HG02678 (cell line): Measurements from ENCODE around the gene GABRB1.

Experiments
- ATAC-seq: cut with Tn5 transposase; IDR thresholded peaks from one replicate; pipeline ENCODE4 v1.9.1; 2021; ENCODE audit warnings: mild to moderate bottlenecking, moderate library complexity; ENCODE audit not compliant: unreplicated experiment

GABRB1 gene

DNA sequence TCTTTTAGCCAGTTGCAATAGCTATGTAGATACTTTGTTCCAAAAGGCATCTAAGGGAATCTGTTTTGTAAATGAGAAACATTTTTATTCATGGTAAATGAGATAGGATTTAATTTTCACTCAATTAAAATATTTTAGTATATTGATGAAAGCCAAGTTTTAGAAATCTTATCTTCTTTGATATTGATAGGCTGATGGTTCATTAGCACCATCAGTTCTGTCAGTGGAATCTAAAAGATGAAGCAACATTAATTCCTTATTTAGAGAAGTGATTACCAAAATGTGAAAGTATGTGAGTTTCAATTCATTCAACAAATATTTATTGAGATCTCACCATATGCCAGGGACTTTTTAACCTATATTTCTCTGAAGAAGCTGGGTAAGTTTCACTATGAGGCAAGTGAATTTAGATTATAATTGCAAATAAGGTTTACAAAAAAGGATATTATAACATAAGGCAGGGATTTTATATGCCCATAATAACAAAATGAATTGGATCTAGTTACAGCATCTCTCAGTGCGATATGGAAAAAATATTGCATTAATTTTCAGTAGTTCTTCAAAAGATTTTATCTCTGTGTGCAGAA is 79.3 kb downstream of the GABRB1 start:
- no peak for ATAC-seq

DNA sequence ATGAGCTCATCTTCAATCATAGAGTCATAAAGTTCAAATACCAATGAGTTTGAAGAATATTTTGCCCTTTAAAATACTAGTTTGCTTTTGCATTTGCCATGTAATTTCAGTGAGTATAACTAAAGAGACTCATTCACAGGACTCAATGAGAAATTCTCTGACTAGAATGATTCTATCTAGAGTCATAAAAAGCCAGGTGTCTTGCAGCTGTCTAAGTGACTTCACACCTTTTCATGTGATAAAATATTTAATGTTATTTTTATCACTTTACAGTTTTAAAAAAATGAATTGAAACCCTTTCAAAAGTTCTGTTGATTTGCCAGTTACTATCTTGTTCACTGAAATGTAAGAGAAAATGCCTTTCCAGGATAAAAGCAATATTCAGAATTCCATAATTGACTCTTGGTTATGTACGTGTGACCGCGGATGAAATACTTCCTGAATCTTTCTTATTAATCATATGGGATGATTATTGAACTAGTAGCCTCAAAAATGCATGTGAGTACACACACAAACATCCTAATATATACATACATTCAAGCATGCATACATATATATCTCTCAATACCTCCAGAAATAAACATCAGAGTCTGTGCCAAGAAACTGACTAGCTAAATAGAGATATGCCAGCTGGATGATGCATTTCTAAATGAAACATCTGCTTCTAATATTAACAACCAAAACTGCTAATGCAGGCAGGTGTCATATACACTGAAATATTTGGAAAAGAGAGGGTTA is 87.0 kb downstream of the GABRB1 start:
- no peak for ATAC-seq

DNA sequence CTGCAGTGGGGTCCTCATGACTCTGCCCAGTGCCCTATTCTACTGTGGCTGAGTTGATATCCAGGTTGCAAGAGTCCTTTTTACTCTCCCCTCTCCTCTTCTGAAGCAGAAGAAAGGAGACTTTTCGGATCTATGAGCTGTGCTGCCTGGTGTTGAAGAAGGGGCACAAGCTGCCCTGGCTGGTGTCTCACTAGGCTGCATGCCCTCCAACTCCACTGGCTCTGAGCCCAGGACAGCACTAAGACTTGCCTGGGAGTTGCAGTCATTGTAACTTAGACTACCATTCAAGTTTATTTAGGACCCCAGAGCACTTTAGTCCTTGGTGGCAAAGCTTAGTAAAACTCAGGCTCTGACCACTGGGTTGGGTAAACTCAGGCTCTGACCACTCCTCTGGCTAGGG is 89.4 kb downstream of the GABRB1 start:
- no peak for ATAC-seq

DNA sequence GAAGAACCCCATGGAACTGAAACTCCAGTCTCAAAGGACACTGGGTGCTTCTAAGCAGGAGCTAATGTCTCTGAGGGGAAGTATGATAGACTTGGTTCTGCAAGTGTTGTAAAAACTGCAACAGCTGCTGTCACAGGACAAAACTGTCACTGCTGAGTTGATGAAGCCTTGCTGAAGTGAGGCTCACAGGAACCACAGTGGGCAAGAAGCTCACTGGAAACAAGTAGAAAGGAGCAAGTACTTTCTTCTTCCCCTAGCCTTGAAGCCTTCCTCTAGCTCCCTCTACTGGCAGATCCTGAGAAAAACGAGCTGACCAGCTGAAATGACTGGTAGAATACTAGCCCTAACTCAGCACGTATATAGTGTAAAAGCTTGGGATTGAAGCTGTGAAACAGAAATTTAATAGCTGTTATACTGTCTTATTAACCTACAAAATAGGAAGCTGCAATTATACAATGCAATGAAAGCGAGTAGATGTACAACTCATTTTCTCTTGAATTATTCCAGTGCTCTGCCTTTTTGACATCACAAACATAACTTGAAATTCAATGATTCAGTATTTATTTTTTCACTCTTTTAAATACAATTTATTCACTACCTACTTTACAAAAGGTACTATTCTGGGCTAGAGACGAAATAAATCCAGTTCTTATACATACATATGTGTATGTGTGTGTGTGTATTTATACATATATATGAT is 91.4 kb downstream of the GABRB1 start:
- peak; percentile 98 for ATAC-seq

DNA sequence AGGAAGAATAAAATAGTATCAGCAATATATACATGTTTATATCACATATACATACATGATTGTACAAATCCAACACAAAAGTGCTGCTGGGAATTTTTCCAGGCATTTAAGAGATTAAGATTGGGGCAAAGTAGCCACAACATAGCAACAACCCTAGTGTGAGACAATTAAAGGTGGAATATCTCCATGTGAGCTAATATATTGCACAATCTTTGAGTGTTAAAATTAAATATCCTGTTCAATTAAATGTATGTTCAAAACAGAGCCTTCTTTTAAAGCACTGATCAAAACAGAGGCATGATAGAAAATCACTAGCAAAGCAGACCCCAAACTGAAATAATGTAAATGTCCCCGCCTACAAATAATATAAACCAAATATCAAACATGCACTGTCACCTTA is 97.6 kb downstream of the GABRB1 start:
- ATAC-seq, result no peak

DNA sequence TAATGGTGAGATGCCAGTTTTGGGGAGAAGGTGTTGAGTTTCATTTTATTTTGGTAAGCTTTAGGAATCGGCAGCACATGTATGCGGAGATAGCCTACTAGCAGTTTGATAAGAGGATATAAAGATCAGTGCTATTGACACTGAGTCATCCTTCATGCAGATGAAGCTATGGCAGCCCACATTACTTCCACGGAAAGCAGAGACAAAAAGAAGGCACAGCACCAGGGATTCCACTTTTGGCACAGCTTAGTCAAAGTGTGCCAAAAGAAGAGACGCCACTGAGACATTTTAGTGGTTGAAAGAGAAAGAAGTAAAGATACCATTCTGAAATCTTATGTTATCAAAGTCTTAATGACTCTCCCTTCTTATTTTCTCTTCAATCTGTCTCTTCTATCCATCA is 103.8 kb downstream of the GABRB1 start:
- no peak for ATAC-seq

DNA sequence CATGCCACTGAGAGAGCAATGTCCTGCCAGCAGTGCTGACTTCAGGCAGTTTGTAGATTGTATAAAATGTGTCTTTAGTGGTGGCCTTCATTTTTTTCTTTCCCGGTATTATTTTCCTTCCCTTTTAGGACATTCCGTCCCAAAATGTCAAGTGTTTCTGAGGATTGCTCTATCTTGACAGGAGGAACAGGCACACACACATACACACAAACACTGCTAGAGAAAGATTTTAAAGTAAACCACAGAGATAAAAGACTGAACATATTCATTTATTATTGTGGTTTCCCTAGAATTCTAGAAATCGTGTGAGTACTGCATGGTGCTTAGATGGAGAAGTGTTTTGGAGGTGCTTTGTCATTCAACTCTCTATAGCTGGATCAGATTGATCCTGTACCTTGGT is 111.9 kb downstream of the GABRB1 start:
- no peak for ATAC-seq

DNA sequence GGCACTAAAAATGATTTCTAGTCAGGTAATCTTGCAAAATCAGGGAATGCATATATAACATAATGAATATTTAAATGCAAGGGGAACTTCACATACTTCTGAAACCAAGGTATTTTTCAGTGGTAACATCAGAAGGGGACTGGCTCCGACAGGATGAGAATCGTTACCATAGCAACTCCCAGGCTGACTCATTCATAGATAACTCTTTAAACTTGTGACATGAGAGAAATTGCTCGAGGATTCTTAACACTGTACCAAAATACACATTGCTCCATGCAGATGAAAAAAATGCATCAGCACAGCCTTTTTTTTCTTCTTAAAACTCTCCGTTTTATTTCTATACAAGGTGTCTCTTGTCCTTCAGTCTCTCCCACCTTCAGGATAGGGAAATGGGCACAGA is 114.3 kb downstream of the GABRB1 start:
- peak; percentile 99 for ATAC-seq

DNA sequence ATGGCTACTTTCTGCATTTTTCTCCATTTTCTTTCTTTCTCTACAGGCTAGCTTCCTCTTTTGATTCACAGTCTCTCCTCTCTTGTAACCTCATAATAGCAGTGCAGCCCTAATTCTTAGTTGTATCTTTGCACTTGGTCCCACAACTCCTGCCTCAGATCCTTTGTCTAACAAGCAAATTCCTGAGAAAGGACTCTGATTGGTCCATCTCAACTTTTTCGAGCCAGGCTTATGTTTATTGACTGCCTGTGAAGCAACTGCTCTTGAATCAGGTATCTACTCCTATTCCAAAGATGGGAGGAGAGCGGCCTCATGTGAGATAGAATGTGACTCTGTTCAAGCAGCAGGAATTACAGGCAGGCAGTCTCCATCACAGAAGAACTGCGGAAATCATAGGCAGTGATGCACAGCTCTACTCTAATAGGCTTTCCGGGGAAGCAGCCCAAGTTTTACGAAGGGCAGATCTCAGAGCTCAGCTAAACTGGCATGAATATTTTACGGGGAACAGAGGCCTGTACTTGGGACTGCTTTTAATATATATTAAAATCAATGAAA is 123.5 kb downstream of the GABRB1 start:
- no peak for ATAC-seq

DNA sequence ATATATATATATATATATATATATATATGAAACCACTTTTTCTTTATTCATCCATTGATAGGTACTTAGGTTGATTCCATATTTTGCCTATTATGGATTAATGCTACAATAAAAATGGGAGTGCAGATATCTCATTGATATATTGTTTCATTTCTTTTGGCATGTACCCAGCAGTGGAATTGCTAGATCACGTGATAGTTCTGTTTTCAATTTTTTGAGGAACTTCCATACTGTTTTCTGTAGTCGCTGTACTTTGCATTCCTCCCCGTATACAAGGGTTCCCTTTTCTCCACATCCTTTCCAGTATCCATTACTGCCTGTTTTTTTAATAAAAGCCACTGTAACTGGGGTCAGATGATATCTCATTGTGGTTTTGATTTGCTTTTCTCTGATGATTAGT is 124.6 kb downstream of the GABRB1 start:
- no peak for ATAC-seq

DNA sequence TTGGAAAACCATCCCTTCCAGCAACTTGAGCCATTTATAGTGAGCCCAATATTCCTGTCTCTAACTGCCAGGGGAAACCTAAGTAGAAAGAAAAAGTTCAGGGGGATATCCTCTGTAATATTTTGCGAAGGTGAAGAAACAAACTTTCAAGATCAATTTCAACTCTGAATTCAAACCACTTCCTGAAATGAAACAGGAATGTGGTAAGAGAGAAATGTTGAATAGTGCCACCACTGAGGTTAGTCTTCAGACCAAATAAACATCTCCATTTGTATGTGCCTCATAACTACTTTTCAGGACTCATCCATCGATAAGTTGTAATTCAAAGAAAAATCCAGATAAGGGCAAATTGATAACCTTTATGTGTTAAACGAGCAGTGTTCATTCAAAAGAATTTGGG is 128.7 kb downstream of the GABRB1 start:
- no peak for ATAC-seq

DNA sequence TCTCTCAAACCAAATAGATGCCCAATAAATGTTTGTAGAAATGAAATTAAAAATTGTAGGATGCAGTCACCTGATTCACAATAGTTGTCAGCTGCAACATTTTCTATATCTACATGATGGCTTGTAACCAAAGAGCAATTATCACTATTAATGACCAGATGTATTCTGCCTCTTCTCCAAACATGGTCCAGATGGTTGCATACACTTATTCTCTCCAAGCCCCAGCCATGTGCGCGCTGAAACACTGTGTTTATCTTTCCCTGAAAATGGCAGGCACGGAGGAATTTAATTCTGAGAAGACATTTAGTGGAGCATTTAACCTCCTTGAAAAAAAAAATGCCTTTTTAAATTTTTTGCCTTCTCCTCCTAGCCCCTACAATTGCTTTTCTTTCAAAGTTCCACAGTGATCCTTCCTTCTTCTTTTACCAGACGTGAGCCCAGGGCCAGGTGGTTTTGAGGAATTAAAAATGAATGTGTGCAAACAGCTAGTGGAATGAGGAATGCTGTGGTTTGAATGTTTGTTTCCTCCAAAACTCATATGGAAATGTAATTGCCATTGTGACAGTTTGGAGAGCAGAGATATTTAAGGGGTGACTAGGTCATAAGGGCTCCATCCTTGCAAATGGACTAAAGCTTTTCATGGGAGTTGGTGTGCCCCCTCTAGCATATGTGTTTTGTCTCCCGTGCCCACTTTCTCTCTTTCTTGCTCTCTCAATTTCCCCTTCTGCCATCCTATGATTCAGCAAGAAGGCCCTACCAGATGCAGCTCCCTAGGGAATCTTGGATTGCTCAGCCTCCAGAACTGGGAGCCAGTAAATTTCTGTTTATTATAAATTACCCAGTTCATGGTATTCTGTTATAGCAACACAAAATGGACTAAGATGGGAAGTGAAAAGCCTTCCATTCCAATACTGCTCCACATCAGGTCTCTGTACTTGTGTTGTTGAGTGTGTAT is 136.0 kb downstream of the GABRB1 start:
- ATAC-seq, result no peak

DNA sequence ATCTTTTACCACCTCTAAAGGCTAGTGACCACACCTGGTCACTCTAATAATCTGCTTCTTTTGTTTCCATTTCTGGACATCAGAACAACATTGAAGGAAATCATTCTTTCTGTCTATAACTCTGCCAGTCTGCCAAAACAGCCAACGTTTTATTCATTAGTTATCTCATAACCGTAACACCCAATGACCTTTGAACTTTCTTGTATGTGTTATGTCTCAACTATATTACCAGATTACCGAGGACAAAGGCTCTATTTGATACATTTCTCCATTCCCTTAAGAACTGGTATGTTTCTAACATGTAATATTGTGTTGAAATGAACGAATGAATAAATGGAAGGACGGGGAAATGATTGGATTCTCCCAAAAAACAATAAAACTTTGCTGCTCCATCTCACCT is 152.7 kb downstream of the GABRB1 start:
- no peak for ATAC-seq

DNA sequence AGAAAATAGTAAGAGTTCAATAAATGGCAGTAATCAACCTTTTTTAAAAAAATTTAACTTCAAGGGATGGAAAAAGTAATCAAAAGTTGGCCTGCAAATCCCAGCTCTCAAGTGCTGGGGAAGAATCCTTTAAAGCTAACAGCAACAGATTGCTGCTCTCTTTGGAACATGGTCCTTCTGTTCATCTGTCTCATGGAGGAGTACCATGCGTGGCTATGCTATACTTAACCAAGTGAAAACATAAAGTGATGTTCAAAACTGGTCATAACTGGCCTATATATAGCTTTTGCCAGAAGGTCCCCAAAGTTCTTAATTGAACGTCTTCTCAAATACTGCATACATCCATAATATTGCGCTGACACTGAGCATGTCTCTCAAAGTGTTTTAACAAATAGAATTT is 154.4 kb downstream of the GABRB1 start:
- no peak for ATAC-seq

DNA sequence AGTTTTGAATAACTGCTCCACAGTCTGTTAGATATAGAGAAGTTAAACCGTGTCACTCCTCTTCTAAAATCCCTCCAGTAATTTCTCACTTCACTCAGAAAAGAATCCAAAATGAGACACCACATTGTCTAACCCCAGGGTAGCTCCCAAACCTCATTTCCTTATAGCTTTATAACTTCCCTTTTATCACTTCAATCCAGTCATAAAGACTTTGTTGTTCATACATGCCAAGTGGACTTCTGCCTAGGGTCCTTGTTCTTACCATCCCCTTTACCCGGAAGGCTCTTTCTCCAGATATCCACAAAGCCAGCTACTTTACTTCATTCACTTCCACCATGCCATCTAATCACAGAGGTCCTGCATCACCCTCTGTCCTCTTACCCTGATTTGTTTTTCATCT is 156.2 kb downstream of the GABRB1 start:
- ATAC-seq, result no peak

DNA sequence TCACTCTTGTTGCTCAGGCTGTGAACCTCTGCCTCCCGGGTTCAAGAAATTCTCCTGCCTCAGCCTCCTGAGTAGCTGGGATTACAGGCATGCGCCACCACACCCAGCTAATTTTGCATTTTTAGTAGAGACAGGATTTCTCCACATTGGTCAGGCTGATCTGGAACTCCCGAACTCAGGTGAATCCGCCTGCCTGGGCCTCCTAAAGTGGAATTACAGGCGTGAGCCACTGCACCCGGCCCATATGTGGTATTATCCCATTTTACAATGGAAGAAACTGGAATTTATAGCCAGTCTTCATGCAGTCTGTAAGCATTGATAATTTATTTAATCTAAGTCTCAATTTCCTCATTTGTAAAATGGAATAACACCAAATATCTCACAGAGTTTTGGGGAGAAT is 161.8 kb downstream of the GABRB1 start:
- ATAC-seq, result no peak

DNA sequence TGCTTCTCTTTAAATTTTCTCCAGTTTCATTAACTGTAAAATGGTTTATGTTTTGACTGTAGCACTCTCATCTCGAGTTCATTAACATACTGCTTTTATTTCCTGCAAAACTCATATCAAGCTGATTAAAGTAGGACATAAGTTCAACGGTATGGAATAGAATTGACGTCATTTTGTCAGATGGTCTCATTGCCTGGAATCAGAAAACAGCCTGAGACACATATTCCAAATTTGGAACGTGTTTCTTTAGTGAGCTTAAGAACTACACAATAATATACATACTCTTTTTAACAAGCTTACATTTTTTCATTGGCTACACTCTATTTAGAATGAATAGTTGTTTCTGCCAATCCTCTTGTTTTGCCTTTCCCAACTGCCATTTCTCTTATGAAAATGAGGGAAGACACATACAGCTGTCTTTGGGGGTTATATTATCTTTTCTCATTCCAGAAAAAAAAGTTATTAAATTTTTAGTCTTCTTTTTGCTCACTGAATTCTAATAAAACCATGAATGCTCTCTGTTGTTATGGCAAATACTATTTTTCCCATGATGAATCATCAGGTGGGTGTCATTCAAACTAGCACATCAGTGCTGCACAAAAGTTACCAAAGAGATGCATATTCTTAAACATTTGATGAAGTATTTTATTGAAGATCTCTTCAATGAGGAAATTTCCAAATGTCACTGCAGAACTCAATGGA is 162.8 kb downstream of the GABRB1 start:
- no peak for ATAC-seq

DNA sequence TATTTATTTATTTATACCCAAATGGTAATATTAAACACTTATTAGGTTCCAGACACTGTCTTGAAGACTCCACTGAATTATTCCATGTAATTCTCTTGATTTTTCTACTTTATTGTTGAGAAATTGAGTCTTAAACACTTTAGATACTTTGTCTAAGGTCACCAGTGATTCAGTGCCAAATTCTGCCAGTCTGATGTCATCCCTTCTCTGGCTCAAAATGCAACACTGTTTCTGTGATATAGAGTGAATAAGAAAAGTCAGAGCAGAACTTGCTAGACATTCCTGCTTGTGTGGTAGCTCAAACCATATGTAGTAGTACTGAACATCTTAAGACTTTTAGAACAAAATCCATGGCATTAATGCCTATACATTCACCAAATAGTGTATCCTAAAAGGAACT is 164.3 kb downstream of the GABRB1 start:
- no peak for ATAC-seq

DNA sequence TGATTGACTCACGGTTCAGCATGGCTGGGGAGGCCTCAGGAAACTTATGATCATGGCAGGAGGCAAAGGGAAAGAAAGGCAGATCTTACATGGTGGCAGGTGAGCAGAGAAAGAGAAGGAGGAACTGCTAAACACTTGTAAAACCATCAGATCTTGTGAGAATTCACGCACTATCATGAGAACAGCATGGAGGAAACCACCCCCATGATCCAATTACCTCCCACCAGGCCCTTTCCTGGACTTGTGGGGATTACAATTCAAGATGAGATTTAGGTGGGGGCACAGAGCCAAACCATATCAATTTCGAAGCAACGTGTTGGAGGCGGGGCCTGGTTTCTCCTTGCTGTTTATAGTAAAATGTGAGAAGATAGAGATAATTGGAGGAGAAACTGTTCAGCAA is 167.4 kb downstream of the GABRB1 start:
- no peak for ATAC-seq

DNA sequence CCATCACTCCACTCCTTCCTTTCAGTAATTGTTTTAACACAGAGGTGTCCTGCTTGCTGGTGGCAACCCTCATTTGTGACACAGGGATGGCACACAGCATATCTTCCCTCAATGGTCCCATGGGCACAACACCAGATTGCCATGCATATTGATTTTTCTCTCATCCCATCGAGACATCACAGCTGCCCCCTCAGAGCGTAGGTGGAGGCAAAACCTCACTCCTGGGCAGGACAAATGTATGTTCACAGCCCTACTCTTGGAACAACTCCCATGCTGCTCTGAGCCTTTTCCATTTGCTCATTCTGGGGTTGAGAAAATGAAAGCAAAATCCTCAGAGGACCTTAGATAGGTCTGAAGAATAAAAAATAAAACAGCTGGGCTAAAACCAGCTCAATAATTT is 172.2 kb downstream of the GABRB1 start:
- ATAC-seq, result no peak
